ENCODE measurements around the gene FABP2. TPM values are rescaled to one million over a fixed set of nuclear protein-coding genes. Genes with fewer than 3 reads are reported as not detected.

FABP2 gene
- total RNA-seq, 2 experiments from 2014 or later = 0.11 to 0.19 TPM

DNA sequence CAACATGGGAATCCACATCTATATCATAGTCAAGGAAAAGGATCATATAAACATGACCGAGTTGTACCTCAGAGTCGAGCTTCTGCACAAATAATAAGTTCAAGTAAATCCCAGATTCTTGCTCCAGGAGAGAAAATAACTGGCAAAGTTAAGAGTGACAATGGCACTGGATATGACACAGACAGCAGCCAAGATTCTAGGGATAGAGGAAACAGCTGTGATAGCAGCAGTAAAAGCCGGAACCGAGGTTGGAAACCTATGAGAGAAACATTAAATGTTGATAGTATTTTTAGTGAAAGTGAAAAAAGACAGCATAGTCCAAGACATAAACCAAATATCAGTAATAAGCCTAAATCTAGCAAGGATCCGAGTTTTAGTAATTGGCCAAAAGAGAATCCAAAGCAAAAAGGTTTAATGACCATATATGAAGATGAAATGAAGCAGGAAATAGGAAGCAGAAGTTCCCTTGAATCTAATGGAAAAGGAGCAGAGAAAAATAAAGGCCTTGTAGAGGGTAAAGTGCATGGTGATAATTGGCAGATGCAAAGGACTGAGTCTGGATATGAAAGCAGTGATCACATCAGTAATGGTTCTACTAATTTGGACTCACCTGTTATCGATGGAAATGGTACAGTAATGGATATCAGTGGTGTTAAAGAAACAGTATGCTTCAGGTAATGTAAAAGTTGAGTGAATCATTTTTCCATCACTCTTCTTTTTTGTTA lies 50.4 kb downstream of the FABP2 start:
- peaks cover 1% of the 10 kb centered on the region for H3K4me1 Mint-ChIP-seq
- H3K27ac Mint-ChIP-seq = no peak overlapping the region
- POLR2A ChIA-PET = no interaction called here
- H3K4me3 Mint-ChIP-seq = no peak overlapping the region
- H3K9me3 Mint-ChIP-seq = no peaks in the 10 kb centered on the region
- H3K36me3 Mint-ChIP-seq = peaks cover 24% of the 10 kb centered on the region
- DNase-seq (no peak), ATAC-seq (ENCODE audit: low read depth) (no peak)
- no peaks in the 10 kb centered on the region for H3K27me3 Mint-ChIP-seq

DNA sequence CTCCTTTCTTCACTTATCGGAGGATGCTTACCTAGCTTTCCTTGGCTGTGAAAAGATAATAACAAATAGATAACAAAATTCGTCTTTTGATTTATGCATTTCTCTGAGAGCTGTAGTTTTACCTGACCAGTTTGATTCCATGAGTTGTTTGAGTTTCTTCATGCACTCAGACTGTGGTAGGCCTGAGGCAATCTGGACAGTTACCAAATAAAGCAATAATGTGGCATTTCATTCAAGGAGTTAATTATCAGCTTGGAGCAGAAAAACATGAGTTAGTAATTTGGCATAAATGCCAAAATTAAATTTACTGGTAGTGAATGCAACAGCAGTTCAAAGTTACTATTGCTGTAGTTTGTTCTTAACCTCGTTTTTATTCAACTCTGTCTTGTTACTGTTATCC lies 53.5 kb downstream of the FABP2 start:
- no peaks in the 10 kb centered on the region for H3K27me3 Mint-ChIP-seq
- H3K27ac Mint-ChIP-seq = no peak overlapping the region
- peaks cover 3% of the 10 kb centered on the region for H3K4me1 Mint-ChIP-seq
- ATAC-seq (ENCODE audit: low read depth) (no peak), DNase-seq (no peak)
- no peak overlapping the region for H3K4me3 Mint-ChIP-seq
- H3K36me3 Mint-ChIP-seq = peaks cover 28% of the 10 kb centered on the region
- peaks cover 3% of the 10 kb centered on the region for H3K9me3 Mint-ChIP-seq
- POLR2A ChIA-PET = no interaction called here

Other genes with a start within 250 kb of the FABP2 start
- gene MYOZ2, start 186.3 kb downstream of the FABP2 start, total RNA-seq = not detected
- 10 to 100 TPM; 13.3 to 15.1 TPM for gene USP53, start 109.4 kb downstream of the FABP2 start, total RNA-seq

All from activated naive CD8-positive, alpha-beta T cell treated with anti-CD3 and anti-CD28 coated beads, Interleukin-2, amount 10 ng/mL, durations not matched to agents 7 days and 5 days (primary cell).